Ishikawa (cell line): ENCODE results near the gene DNPEP.

Experiments used
- CREB1 ChIP-seq: IDR thresholded peaks from 2 replicates; pipeline ENCODE4 v1.6.1; 2012; ENCODE audit warnings: low read depth
- EGR1 ChIP-seq: IDR thresholded peaks from 2 replicates; pipeline ENCODE4 v1.6.1; 2012
- EP300 ChIP-seq: IDR thresholded peaks from 2 replicates; pipeline ENCODE4 v1.6.1; 2012; ENCODE audit warnings: borderline replicate concordance
- FOXM1 ChIP-seq: IDR thresholded peaks from 2 replicates; pipeline ENCODE4 v1.6.1; 2012; ENCODE audit warnings: low read depth, borderline replicate concordance
- NFIC ChIP-seq: IDR thresholded peaks from 2 replicates; pipeline ENCODE4 v1.6.1; 2012
- RAD21 ChIP-seq: IDR thresholded peaks from 2 replicates; pipeline ENCODE4 v1.6.1; 2012; ENCODE audit warnings: low read depth
- TAF1 ChIP-seq: IDR thresholded peaks from 2 replicates; pipeline ENCODE4 v1.6.1; 2012; ENCODE audit warnings: low read depth, mild to moderate bottlenecking
- TCF12 ChIP-seq: IDR thresholded peaks from 2 replicates; pipeline ENCODE4 v1.6.1; 2012; ENCODE audit warnings: low read depth
- ZBTB7A ChIP-seq: IDR thresholded peaks from 2 replicates; pipeline ENCODE4 v1.6.1; 2012; ENCODE audit warnings: low read depth
- TF ChIP-seq, protein P1 (sequence below): IDR thresholded peaks from 2 replicates; pipeline ENCODE4 v1.6.1; 2012
- TF ChIP-seq, protein P2 (sequence below): IDR thresholded peaks from 2 replicates; pipeline ENCODE4 v1.6.1; 2012; ENCODE audit warnings: low read depth, mild to moderate bottlenecking

DNA sequence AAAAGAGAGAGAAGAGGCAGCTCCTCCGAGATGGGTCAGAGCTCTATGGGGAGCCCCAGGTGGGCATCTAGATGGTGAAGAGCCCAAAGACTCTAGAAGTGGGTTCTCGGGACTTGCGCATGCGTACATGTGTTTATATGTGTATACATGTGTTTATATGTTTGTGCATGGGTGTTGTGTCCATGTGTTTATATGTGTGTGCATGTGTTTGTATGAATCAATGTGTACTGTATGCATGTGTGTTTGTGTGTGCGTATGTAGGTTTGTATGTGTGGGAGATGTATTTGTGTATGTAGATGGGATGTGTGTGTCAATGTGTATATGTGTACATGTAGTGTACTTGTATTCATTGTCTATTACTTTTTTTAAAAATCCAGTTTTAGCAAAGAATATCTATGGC lies 25.6 kb downstream of the DNPEP start:
- TF ChIP-seq RAD21 (no peak), ZBTB7A (no peak), NFIC (no peak), EP300 (no peak), TAF1 (no peak), EGR1 (no peak), CREB1 (no peak), FOXM1 (no peak), TCF12 (no peak)
- TF ChIP-seq, protein P1, sequence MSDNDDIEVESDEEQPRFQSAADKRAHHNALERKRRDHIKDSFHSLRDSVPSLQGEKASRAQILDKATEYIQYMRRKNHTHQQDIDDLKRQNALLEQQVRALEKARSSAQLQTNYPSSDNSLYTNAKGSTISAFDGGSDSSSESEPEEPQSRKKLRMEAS: no peak
- TF ChIP-seq, protein P2, sequence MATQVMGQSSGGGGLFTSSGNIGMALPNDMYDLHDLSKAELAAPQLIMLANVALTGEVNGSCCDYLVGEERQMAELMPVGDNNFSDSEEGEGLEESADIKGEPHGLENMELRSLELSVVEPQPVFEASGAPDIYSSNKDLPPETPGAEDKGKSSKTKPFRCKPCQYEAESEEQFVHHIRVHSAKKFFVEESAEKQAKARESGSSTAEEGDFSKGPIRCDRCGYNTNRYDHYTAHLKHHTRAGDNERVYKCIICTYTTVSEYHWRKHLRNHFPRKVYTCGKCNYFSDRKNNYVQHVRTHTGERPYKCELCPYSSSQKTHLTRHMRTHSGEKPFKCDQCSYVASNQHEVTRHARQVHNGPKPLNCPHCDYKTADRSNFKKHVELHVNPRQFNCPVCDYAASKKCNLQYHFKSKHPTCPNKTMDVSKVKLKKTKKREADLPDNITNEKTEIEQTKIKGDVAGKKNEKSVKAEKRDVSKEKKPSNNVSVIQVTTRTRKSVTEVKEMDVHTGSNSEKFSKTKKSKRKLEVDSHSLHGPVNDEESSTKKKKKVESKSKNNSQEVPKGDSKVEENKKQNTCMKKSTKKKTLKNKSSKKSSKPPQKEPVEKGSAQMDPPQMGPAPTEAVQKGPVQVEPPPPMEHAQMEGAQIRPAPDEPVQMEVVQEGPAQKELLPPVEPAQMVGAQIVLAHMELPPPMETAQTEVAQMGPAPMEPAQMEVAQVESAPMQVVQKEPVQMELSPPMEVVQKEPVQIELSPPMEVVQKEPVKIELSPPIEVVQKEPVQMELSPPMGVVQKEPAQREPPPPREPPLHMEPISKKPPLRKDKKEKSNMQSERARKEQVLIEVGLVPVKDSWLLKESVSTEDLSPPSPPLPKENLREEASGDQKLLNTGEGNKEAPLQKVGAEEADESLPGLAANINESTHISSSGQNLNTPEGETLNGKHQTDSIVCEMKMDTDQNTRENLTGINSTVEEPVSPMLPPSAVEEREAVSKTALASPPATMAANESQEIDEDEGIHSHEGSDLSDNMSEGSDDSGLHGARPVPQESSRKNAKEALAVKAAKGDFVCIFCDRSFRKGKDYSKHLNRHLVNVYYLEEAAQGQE: no peak
